NCI-H2227 treated with DMSO at 0.1 percent for 48 hours (cell line): ENCODE measurements around the gene IPPK.
"Not testable (repeated sequence)": the region's sequence is repeated elsewhere in the genome, so short reads cannot be mapped to it uniquely, and the experiment has no call there.

Experiments used
- DNase-seq: peaks from one replicate; lab custom pipeline; 2025; lab: John Stamatoyannopoulos, UW

IPPK gene

DNA sequence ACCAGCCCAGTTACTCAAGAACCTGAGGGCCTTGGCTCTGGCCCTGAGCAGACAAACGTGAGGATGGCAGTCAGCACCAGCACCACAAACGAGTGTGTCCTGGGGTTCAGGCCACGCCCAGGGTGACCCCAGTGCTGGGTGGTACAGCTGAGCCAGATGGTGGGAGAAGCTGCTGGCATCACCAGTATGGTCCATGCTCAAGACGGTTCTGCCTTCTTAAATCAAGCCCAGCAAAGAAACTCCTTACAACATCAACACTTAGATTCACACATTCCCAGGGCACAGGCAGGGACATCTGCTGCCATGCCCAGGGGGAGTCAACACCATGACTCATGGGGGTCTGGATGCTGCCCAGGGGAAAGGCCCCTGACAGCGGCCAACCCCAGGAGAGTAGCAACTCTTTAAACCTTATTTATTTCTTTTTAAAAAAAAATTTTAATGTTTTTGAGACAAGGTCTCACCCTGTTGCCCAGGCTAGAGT lies 31.3 kb downstream of the IPPK start:
- no peak for DNase-seq

GRCh38 chr9:92637886-92638620 lies 31.9 kb downstream of the IPPK start:
- no peak for DNase-seq

DNA sequence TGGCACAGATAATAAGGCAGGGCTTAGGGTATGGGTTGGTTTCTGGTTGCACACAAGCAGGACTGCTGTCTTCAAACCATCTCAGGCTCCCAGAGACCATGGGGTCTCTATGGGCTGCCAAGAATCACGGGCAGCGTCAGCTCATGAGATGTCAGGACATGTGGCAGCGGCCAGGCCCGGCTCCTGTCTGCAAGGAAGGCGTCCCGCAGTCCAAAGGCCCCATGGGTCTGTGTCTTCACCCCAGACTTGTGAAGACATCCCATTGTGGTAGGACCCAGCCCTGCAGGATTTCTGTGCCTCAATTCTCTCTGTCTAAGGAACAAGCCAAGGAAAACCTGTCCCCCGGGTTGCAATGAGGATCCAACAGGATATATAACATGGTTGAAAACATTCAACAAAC lies 32.6 kb downstream of the IPPK start:
- no peak for DNase-seq

DNA sequence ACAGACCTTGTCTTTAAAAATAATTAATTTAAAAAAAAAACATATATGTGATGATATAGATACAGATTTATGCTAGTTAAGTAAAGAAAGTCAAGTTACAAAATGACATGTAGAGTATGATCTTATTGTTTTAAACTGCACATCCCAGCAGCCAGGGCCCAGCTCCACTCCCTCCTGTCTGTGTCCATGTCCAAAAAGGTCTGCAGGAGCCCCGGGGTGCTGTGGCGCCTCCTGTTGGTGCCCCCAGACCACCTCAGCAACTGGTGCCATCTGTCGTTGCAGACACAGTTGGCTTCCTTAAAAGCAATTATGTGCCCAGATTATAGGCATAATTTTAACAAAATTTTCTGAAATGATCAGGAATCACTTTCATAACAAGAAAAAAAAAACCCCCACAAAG lies 33.3 kb downstream of the IPPK start:
- DNase-seq = no peak

- no peak for DNase-seq
These were observed 34.2 kb downstream of the IPPK start for GRCh38 chr9:92635760-92636159.

GRCh38 chr9:92634712-92635605 lies 35.0 kb downstream of the IPPK start:
- DNase-seq = peak; percentile 7

GRCh38 chr9:92633614-92634278 lies 36.2 kb downstream of the IPPK start:
- no peak for DNase-seq

DNA sequence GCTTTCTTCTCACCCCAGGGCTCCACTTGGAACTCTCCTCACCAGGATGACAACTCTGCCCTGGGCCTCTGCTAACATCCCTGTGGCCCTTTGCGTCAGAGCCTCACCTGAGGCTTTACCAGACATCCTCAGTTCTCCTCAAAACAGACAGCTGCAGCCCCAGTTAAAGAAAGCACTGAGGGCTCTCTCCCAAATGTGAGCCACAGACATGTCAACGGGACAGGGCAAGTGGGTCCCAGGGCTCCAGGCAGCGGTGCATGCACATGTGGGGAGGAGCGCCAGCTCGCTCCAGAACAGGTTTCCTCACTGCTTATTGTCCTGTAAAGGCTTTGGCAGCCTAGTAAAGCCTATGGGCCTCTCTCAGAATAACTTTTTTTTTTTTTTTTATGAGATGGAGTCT lies 37.3 kb downstream of the IPPK start:
- DNase-seq = no peak

DNA sequence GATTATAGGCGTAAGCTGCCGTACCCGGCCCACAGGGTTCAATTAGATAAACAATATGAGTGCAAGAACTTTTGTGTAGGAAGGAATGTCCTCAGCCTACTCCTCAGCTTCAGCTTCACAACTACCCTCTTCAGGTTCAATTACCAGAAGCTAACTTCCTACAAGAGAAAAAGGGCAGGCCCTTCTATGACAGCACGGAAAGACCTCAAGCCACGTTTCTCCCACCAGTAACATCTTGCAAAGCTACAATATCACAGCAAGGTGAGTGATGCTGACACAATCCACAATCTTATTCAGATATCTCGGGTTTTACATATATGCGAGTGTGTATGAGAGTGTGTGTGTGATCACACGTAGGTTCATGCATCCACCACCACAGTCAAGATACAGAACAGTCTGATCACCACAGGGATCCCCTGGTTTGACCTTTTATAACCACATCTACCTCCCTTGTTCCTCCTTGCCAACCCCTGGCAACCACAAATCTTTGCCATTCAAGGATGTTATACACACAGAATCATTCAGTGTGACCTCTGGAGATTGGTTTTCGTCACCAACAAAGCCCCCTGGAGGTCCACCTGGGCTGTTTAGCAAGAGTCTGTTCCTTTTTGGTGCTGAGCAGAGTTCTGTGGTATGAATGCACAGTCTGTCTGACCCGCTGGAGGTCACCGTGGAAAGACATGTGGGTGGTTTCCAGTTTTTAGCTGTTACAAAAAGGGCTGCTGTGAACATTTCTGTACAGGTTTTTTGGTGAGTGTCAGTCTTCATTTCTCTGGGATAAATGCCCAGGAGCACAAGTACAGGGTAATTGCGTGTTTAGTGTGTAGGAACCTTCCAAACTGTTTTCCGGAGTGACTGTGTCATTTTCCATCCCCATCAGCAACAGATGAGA lies 38.2 kb downstream of the IPPK start:
- DNase-seq = no peak

DNA sequence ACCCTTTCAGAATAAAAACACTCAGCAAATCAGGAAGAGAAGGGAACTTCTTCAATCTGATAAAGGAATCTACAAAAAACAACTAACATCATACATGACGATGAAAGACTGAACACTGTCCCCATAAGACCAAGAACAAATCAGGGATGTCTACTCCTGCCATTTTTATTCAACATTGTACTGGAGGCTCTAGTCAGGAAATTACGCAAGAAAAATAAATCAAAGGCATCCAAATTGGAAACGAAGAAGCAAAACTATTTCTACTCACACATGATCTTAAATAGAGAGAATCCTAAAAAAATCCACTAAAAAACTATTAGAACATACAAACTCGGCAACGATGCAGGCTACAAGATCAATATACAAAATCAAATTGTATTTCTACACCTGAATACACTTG lies 42.3 kb downstream of the IPPK start:
- DNase-seq = no peak

- DNase-seq = no peak
These were observed 43.4 kb downstream of the IPPK start for GRCh38 chr9:92626484-92626883.

GRCh38 chr9:92623936-92624335 lies 46.0 kb downstream of the IPPK start:
- not testable (repeated sequence) for DNase-seq

DNA sequence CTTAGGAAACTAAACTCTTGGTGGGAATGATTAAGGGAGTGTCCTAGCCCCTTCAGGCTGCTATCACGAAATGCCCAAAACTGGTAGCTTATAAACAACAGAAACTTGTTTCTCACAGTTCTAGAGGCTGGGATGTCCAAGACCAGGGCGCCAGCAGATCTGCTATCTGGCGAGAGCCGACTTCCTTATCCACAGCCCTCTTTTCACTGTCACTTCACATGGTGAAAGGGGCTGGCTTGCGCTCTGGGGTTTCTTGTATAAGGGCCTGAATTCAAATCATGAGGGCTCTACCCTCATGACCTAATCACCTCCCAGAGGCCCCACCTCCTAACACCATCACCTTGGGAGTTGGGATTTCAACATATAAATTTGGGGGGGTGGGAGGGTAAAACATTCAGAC lies 49.1 kb downstream of the IPPK start:
- DNase-seq = no peak

- DNase-seq = no peak
These were observed 50.2 kb downstream of the IPPK start for GRCh38 chr9:92619601-92620300.

- DNase-seq = no peak
These were observed 51.2 kb downstream of the IPPK start for GRCh38 chr9:92618633-92619225.

DNA sequence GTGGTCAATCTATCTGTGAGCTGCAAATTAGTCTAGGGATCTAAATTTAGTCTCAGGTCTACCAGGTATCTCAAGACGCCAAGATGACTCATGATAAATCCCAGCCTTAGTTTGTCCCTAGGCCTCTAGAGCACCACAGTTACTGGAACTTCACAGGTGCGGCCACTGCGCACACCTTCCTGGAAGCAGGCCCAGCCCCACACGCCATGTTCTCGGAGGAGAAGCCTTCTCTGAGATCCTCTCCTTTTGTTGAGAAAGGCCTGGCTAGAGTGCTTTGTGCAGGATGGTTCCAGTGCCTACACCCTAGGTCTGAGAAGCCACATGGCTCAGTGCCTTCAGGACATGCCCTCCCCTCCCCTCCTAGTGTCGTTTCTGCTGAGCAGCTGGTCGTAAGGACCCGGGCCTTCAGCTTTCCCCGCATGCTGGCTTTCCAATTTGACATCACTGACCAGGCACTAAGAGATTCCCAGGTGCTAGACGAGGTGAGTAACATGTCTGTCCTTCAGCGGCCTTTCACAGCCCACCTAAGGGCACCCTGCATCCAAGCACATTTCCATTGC lies 51.9 kb downstream of the IPPK start:
- DNase-seq = no peak

- no peak for DNase-seq
These were observed 52.6 kb downstream of the IPPK start for GRCh38 chr9:92617195-92617813.

DNA sequence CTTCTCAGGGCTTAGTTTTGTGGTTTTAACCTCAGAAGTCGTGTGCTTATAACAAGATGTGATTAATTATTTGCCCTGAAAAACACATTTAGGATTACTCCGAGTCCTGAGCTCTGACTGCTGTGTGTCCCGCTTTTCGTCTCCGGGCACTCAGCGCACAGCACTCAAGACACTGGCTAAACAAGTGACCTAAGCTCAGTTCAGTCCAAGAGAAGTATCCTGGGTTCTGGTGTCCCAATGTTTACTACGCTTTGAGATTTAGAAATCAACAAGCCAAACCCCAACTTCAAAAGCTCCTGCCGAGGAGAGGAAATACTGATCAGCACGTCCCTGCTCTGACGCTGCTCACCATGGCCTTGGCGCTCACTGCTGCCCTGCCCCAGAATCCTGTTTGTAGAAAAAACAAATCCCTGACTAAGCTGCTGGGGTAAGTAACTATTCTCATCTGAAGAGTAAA lies 53.2 kb downstream of the IPPK start:
- DNase-seq = no peak

GRCh38 chr9:92616199-92616641 lies 53.7 kb downstream of the IPPK start:
- no peak for DNase-seq

- no peak for DNase-seq
These were observed 54.1 kb downstream of the IPPK start for GRCh38 chr9:92615790-92616189.
